GM12892 (cell line): ENCODE results near the gene NAV2.

ENCODE experiments used
- POLR2A ChIP-seq: IDR thresholded peaks from 2 replicates; pipeline ENCODE4 v1.6.1; 2011; ENCODE audit warnings: low read depth, low read length, control low read depth
- TAF1 ChIP-seq: IDR thresholded peaks from 2 replicates; pipeline ENCODE4 v1.6.1; 2011; ENCODE audit warnings: low read depth, mild to moderate bottlenecking, control low read depth, low read length, borderline replicate concordance

GRCh38 chr11:20027556-20028013, 314.9 kb downstream of the NAV2 start:
- TF ChIP-seq POLR2A (no peak), TAF1 (no peak)
